HCT116 (cell line): ENCODE data around the gene SNX25. TPM values are rescaled to one million over a fixed set of nuclear protein-coding genes. Genes with fewer than 3 reads are reported as not detected.

Experiments used
- ATAC-seq: fragments of 200-7000 bp; cut with Tn5 transposase; 2 replicates; pipeline ENCODE4 v1.9.1; 2020; ENCODE audit warnings: mild to moderate bottlenecking, moderate library complexity
- BruUV-seq: library from RNA; stranded (reverse); fragments of 400-500 nt; replicated peaks from 2 replicates; lab custom pipeline; 2021; lab: Mats Ljungman, UMichigan
- CTCF ChIA-PET: fragments of 300-600 bp; sonication (Branson Sonifier 250); formaldehyde crosslinking; loops from one replicate; lab custom pipeline; 2021; ENCODE audit warnings: antibody characterized with exemption; lab: Charles Lee
- POLR2A ChIA-PET: fragments of 300-600, 350-600 bp; sonication (Branson Sonifier 250); formaldehyde crosslinking; loops from one replicate; lab custom pipeline; 2021; ENCODE audit warnings: antibody characterized with exemption; lab: Charles Lee
- RAD21 ChIA-PET, 2 experiments: fragments of 300-600 bp; sonication (Branson Sonifier 250); formaldehyde crosslinking; loops; one replicate each; lab custom pipeline; 2023; ENCODE audit warnings: low total read pairs in 2 of 2; ENCODE audit not compliant: uncharacterized antibody in 2 of 2, unreplicated experiment in 2 of 2, low non-redundant PET in 1 of 2; lab: Charles Lee
- DNase-seq: peaks from one replicate; pipeline ENCODE4 v3.0.0-alpha.2; 2010; ENCODE audit warnings: low read depth, low spot score
- H2AFZ ChIP-seq: fragments of 200-600 bp; shearing (Covaris generic), sonication (generic); 2 replicates; pipeline ENCODE4 v1.6.1; 2017; ENCODE audit warnings: low read depth, mixed run types, mixed read lengths, antibody characterized with exemption, low read length; ENCODE audit not compliant: poor library complexity, severe bottlenecking
- H3K27ac ChIP-seq: 2 replicates; pipeline ENCODE4 v1.5.1; 2012; ENCODE audit warnings: low read depth, low read length
- H3K27me3 ChIP-seq: fragments of 200-600 bp; sonication (generic); 2 replicates; pipeline ENCODE4 v1.6.1; 2016; ENCODE audit warnings: mixed run types, low read length, mixed read lengths; ENCODE audit not compliant: insufficient read depth
- H3K36me3 ChIP-seq, 2 experiments: fragments of 200-500 bp in 1 of 2; fragments of 200-600 bp in 1 of 2; sonication (Bioruptor generic) in 1 of 2; sonication (generic) in 1 of 2; 2 replicates each; pipeline versions ENCODE4 v1.5.1 to v1.6.1; 2014 to 2016; ENCODE audit warnings: low read length in 2 of 2, inconsistent platforms in 1 of 2, mixed read lengths in 1 of 2, mixed run types in 1 of 2; ENCODE audit not compliant: insufficient read depth in 2 of 2, control insufficient read depth in 1 of 2
- H3K4me1 ChIP-seq, 2 experiments: fragments of 200-600 bp in 1 of 2; sonication (generic) in 1 of 2; 2 replicates each; pipeline versions ENCODE4 v1.5.1 to v1.6.1; 2012 to 2017; ENCODE audit warnings: low read length in 2 of 2, inconsistent platforms in 1 of 2, mild to moderate bottlenecking in 1 of 2, mixed read lengths in 1 of 2, mixed run types in 1 of 2, moderate library complexity in 1 of 2; ENCODE audit not compliant: insufficient read depth in 2 of 2, control insufficient read depth in 1 of 2
- H3K4me2 ChIP-seq: fragments of 200-600 bp; sonication (generic); 2 replicates; pipeline ENCODE4 v1.6.1; 2017; ENCODE audit warnings: mixed run types, low read length, mixed read lengths
- H3K4me3 ChIP-seq, 2 experiments: fragments of 200-600 bp in 1 of 2; sonication (generic) in 1 of 2; replicated peaks in 1 of 2; 2 replicates each; pipeline ENCODE4 v1.5.1; 2011 to 2016; ENCODE audit warnings: low read length in 2 of 2, control low read depth in 1 of 2, low read depth in 1 of 2, mild to moderate bottlenecking in 1 of 2, mixed read lengths in 1 of 2, mixed run types in 1 of 2
- H3K79me2 ChIP-seq: fragments of 200-600 bp; sonication (generic); 2 replicates; pipeline ENCODE4 v1.6.1; 2017; ENCODE audit warnings: mild to moderate bottlenecking, mixed run types, low read length, moderate library complexity, mixed read lengths; ENCODE audit not compliant: insufficient read depth
- H3K9ac ChIP-seq: fragments of 200-600 bp; sonication (generic); 2 replicates; pipeline ENCODE4 v1.6.1; 2016; ENCODE audit warnings: low read length, mixed read lengths
- H3K9me2 ChIP-seq: fragments of 200-600 bp; sonication (generic), shearing (Covaris generic); 2 replicates; pipeline ENCODE4 v1.6.1; 2017; ENCODE audit warnings: mixed run types, mild to moderate bottlenecking, moderate library complexity; ENCODE audit not compliant: insufficient read depth
- H3K9me3 ChIP-seq, 2 experiments: fragments of 200-500 bp in 1 of 2; fragments of 200-600 bp in 1 of 2; sonication (Bioruptor generic) in 1 of 2; sonication (generic) in 1 of 2; 2 replicates each; pipeline ENCODE4 v1.6.1; 2014 to 2017; ENCODE audit warnings: low read length in 2 of 2, mixed read lengths in 2 of 2, inconsistent platforms in 1 of 2, low read depth in 1 of 2, mild to moderate bottlenecking in 1 of 2, mixed run types in 1 of 2, moderate library complexity in 1 of 2; ENCODE audit not compliant: control insufficient read depth in 1 of 2, insufficient read depth in 1 of 2
- H4K20me1 ChIP-seq: fragments of 200-600 bp; sonication (generic), shearing (Covaris generic); 2 replicates; pipeline ENCODE4 v1.6.1; 2017; ENCODE audit warnings: mixed run types, mild to moderate bottlenecking, moderate library complexity; ENCODE audit not compliant: insufficient read depth
- CBX3 ChIP-seq: IDR thresholded peaks from 2 replicates; pipeline ENCODE4 v1.6.1; 2012; ENCODE audit warnings: low read depth
- ELF1 ChIP-seq: IDR thresholded peaks from 2 replicates; pipeline ENCODE4 v1.6.1; 2012; ENCODE audit warnings: low read depth, borderline replicate concordance
- EZH2phosphoT487 ChIP-seq: fragments of 200-600 bp; IDR thresholded peaks from 2 replicates; pipeline ENCODE4 v1.6.1; 2018; ENCODE audit warnings: antibody characterized with exemption, borderline replicate concordance
- FOSL1 ChIP-seq: IDR thresholded peaks from 2 replicates; pipeline ENCODE4 v1.6.1; 2012; ENCODE audit warnings: low read depth
- JUND ChIP-seq: IDR thresholded peaks from 2 replicates; pipeline ENCODE4 v1.6.1; 2012
- RAD21 ChIP-seq: IDR thresholded peaks from 2 replicates; pipeline ENCODE4 v1.6.1; 2012; ENCODE audit warnings: low read depth, mild to moderate bottlenecking
- SIN3A ChIP-seq: IDR thresholded peaks from 2 replicates; pipeline ENCODE4 v1.6.1; 2012; ENCODE audit warnings: low read depth
- SP1 ChIP-seq: IDR thresholded peaks from 2 replicates; pipeline ENCODE4 v1.6.1; 2012; ENCODE audit warnings: low read depth
- SRF ChIP-seq: IDR thresholded peaks from 2 replicates; pipeline ENCODE4 v1.6.1; 2012; ENCODE audit warnings: low read depth
- TCF7L2 ChIP-seq: IDR thresholded peaks from 2 replicates; pipeline ENCODE4 v1.7.0; 2011; ENCODE audit warnings: borderline replicate concordance, inconsistent platforms; ENCODE audit not compliant: insufficient read depth, insufficient read length; ENCODE audit errors: extremely low read depth
- YY1 ChIP-seq: IDR thresholded peaks from 2 replicates; pipeline ENCODE4 v1.6.1; 2011; ENCODE audit warnings: low read length, low read depth, moderate library complexity, mild to moderate bottlenecking; ENCODE audit not compliant: insufficient replicate concordance; ENCODE audit errors: extremely low read depth
- ZNF274 ChIP-seq: fragments of 200-500 bp; sonication (Bioruptor generic); IDR thresholded peaks from 2 replicates; pipeline ENCODE4 v1.6.1; 2014; ENCODE audit warnings: mild to moderate bottlenecking, low read depth, low read length, inconsistent platforms
- intact Hi-C: fragments of 100-400 bp; cut with micrococcal nuclease; formaldehyde crosslinking; loops from 2 replicates; pipeline ENCODE4 v1.10.0; 2022
- total RNA-seq: library from RNA; stranded (reverse); gene quantifications from one replicate; pipeline ENCODE4 v1.2.1, GENCODE V29; 2021; ENCODE audit not compliant: unreplicated experiment
- TF ChIP-seq, protein P1 (sequence below): IDR thresholded peaks from 2 replicates; pipeline ENCODE4 v1.6.1; 2012
- TF ChIP-seq, protein P2 (sequence below), 3 experiments: fragments of 200-600 bp in 1 of 3; sonication (generic) in 1 of 3; IDR thresholded peaks in 2 of 3; conservative IDR thresholded peaks in 1 of 3; 2 replicates each; pipeline ENCODE4 v1.5.1; 2012 to 2017; ENCODE audit warnings: low read depth in 2 of 3, low read length in 2 of 3, antibody characterized with exemption in 1 of 3, borderline replicate concordance in 1 of 3, control low read depth in 1 of 3, mild to moderate bottlenecking in 1 of 3, mixed read lengths in 1 of 3, mixed run types in 1 of 3, moderate library complexity in 1 of 3; ENCODE audit not compliant: insufficient read depth in 1 of 3
- TF ChIP-seq, protein P3 (sequence below): IDR thresholded peaks from 2 replicates; pipeline ENCODE4 v1.6.1; 2012; ENCODE audit warnings: low read depth

Gene SNX25
- total RNA-seq, 1 experiment from 2014 or later, result 20.9 TPM

DNA sequence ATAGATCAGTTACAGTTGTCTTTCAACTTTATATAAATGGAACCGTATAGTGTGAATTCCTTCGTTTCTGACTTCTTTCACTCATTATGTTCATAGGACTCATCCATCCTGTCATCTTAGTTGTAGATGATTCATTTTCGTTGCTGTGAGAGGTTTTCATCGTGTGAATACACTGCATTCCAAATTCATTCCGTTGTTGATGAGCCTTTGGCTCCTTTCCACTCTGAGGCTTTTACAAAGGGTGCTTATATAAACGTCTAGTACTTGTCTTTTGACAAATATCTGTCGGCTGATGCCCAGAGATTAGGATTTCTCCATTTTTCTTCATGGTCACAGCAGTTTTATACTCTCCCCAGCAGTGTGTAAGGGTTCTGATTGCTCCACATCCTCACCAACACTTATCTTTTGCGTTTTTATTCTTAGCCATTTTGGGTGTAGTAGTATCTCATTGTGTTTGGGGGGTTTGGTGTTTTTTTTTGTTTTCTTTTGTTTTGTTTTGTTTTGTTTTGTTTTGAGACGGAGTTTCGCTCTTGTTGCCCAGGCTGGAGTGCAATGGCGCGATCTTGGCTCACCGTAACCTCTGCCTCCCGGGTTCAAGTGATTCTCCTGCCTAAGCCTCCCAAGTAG is 137.7 kb downstream of the SNX25 start:
- H3K27ac ChIP-seq, result no peak overlapping the region
- peaks cover 2 to 9% of the 10 kb centered on the region in 2 experiments; a peak in 3 of 4 replicates for H3K36me3 ChIP-seq
- RAD21 ChIA-PET, result no interaction called here
- H3K9me3 ChIP-seq, result no peaks in the 10 kb centered on the region
- no peaks in the 10 kb centered on the region for H3K4me1 ChIP-seq
- intact Hi-C loops, result no loop called here
- H2AFZ ChIP-seq, result no peak overlapping the region
- H3K4me2 ChIP-seq, result no peak overlapping the region
- no peaks in the 10 kb centered on the region for H3K9me2 ChIP-seq
- H3K79me2 ChIP-seq, result no peaks in the 10 kb centered on the region
- no TSS peak for BruUV-seq
- ATAC-seq (no peak), DNase-seq (no peak)
- TF ChIP-seq, protein P1, sequence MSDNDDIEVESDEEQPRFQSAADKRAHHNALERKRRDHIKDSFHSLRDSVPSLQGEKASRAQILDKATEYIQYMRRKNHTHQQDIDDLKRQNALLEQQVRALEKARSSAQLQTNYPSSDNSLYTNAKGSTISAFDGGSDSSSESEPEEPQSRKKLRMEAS, result no peak
- TF ChIP-seq TCF7L2 (no peak), ELF1 (no peak), EZH2phosphoT487 (no peak), YY1 (no peak), JUND (no peak), ZNF274 (no peak), SIN3A (no peak), SRF (no peak), FOSL1 (no peak), RAD21 (no peak), CBX3 (no peak), SP1 (no peak)
- TF ChIP-seq, protein P2, sequence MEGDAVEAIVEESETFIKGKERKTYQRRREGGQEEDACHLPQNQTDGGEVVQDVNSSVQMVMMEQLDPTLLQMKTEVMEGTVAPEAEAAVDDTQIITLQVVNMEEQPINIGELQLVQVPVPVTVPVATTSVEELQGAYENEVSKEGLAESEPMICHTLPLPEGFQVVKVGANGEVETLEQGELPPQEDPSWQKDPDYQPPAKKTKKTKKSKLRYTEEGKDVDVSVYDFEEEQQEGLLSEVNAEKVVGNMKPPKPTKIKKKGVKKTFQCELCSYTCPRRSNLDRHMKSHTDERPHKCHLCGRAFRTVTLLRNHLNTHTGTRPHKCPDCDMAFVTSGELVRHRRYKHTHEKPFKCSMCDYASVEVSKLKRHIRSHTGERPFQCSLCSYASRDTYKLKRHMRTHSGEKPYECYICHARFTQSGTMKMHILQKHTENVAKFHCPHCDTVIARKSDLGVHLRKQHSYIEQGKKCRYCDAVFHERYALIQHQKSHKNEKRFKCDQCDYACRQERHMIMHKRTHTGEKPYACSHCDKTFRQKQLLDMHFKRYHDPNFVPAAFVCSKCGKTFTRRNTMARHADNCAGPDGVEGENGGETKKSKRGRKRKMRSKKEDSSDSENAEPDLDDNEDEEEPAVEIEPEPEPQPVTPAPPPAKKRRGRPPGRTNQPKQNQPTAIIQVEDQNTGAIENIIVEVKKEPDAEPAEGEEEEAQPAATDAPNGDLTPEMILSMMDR (IDR thresholded peaks at IDR 0.05 in 2 of 3, conservative IDR thresholded peaks at IDR 0.05 in 1 of 3; ENCODE audit: borderline replicate concordance in 1 of 3, insufficient read depth in 1 of 3, low read depth in 2 of 3, low read length in 2 of 3), result no peak
- TF ChIP-seq, protein P3, sequence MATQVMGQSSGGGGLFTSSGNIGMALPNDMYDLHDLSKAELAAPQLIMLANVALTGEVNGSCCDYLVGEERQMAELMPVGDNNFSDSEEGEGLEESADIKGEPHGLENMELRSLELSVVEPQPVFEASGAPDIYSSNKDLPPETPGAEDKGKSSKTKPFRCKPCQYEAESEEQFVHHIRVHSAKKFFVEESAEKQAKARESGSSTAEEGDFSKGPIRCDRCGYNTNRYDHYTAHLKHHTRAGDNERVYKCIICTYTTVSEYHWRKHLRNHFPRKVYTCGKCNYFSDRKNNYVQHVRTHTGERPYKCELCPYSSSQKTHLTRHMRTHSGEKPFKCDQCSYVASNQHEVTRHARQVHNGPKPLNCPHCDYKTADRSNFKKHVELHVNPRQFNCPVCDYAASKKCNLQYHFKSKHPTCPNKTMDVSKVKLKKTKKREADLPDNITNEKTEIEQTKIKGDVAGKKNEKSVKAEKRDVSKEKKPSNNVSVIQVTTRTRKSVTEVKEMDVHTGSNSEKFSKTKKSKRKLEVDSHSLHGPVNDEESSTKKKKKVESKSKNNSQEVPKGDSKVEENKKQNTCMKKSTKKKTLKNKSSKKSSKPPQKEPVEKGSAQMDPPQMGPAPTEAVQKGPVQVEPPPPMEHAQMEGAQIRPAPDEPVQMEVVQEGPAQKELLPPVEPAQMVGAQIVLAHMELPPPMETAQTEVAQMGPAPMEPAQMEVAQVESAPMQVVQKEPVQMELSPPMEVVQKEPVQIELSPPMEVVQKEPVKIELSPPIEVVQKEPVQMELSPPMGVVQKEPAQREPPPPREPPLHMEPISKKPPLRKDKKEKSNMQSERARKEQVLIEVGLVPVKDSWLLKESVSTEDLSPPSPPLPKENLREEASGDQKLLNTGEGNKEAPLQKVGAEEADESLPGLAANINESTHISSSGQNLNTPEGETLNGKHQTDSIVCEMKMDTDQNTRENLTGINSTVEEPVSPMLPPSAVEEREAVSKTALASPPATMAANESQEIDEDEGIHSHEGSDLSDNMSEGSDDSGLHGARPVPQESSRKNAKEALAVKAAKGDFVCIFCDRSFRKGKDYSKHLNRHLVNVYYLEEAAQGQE, result no peak
- POLR2A ChIA-PET, result no interaction called here
- H3K4me3 ChIP-seq, result no peak overlapping the region
- no peak overlapping the region for H3K9ac ChIP-seq
- CTCF ChIA-PET, result no interaction called here
- no peaks in the 10 kb centered on the region for H4K20me1 ChIP-seq
- no peaks in the 10 kb centered on the region for H3K27me3 ChIP-seq
